Type B pancreatic cell (in vitro differentiated cells): ENCODE measurements around the gene PRDM2. TPM values are rescaled to one million over a fixed set of nuclear protein-coding genes. Genes with fewer than 3 reads are reported as not detected.

ENCODE experiments used
- DNase-seq: peaks from one replicate; pipeline ENCODE4 v3.0.0; 2021; ENCODE audit warnings: mixed read lengths; ENCODE audit not compliant: unreplicated experiment; ENCODE audit errors: extremely low spot score
- H3K27ac Mint-ChIP-seq: 2 replicates; pipeline ENCODE4 v1.8.0; 2021; ENCODE audit warnings: mild to moderate bottlenecking, mixed read lengths
- H3K27me3 Mint-ChIP-seq: 2 replicates; pipeline ENCODE4 v1.8.0; 2021; ENCODE audit warnings: mixed read lengths
- H3K36me3 Mint-ChIP-seq: 2 replicates; pipeline ENCODE4 v1.8.0; 2021; ENCODE audit warnings: mixed read lengths
- H3K4me1 Mint-ChIP-seq: one replicate; pipeline ENCODE4 v1.8.0; 2021; ENCODE audit warnings: mixed read lengths; ENCODE audit not compliant: unreplicated experiment
- H3K4me3 Mint-ChIP-seq: 2 replicates; pipeline ENCODE4 v1.8.0; 2021; ENCODE audit warnings: mild to moderate bottlenecking, mixed read lengths
- H3K9me3 Mint-ChIP-seq: 2 replicates; pipeline ENCODE4 v1.8.0; 2021; ENCODE audit warnings: mixed read lengths
- total RNA-seq: library from RNA; stranded (reverse); gene quantifications from 2 replicates; pipeline ENCODE4 v1.2.1, GENCODE V29; 2021; ENCODE audit warnings: low replicate concordance
- TF ChIP-seq, protein P1 (sequence below): fragments of 200-600 bp; sonication (generic); conservative IDR thresholded peaks from 2 replicates; pipeline ENCODE4 v1.5.0; 2021; ENCODE audit warnings: antibody characterized with exemption, mild to moderate bottlenecking

Gene PRDM2
- total RNA-seq, 1 donor from 2014 or later, result 44.6 TPM

GRCh38 chr1:13731897-13732296, 31.9 kb downstream of the PRDM2 start:
- Mint-ChIP-seq H3K4me3 (no peak overlapping the region), H3K9me3 (no peaks in the 10 kb centered on the region), H3K27ac (no peak overlapping the region), H3K4me1 (peaks cover 27% of the 10 kb centered on the region), H3K36me3 (peaks cover 7% of the 10 kb centered on the region), H3K27me3 (no peaks in the 10 kb centered on the region)
- DNase-seq, result no peak
- TF ChIP-seq, protein P1, sequence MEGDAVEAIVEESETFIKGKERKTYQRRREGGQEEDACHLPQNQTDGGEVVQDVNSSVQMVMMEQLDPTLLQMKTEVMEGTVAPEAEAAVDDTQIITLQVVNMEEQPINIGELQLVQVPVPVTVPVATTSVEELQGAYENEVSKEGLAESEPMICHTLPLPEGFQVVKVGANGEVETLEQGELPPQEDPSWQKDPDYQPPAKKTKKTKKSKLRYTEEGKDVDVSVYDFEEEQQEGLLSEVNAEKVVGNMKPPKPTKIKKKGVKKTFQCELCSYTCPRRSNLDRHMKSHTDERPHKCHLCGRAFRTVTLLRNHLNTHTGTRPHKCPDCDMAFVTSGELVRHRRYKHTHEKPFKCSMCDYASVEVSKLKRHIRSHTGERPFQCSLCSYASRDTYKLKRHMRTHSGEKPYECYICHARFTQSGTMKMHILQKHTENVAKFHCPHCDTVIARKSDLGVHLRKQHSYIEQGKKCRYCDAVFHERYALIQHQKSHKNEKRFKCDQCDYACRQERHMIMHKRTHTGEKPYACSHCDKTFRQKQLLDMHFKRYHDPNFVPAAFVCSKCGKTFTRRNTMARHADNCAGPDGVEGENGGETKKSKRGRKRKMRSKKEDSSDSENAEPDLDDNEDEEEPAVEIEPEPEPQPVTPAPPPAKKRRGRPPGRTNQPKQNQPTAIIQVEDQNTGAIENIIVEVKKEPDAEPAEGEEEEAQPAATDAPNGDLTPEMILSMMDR, result no peak

GRCh38 chr1:13732971-13733667, 33.1 kb downstream of the PRDM2 start:
- peaks cover 7% of the 10 kb centered on the region for H3K36me3 Mint-ChIP-seq
- H3K4me3 Mint-ChIP-seq, result no peak overlapping the region
- H3K9me3 Mint-ChIP-seq, result no peaks in the 10 kb centered on the region
- H3K27ac Mint-ChIP-seq, result no peak overlapping the region
- no peak for DNase-seq
- TF ChIP-seq, protein P1, result no peak
- H3K4me1 Mint-ChIP-seq, result peaks cover 29% of the 10 kb centered on the region
- H3K27me3 Mint-ChIP-seq, result no peaks in the 10 kb centered on the region

GRCh38 chr1:13733711-13734110, 33.7 kb downstream of the PRDM2 start:
- H3K27me3 Mint-ChIP-seq, result no peaks in the 10 kb centered on the region
- no peaks in the 10 kb centered on the region for H3K9me3 Mint-ChIP-seq
- no peak for DNase-seq
- H3K4me1 Mint-ChIP-seq, result peaks cover 24% of the 10 kb centered on the region
- no peak overlapping the region for H3K27ac Mint-ChIP-seq
- H3K4me3 Mint-ChIP-seq, result no peak overlapping the region
- peaks cover 7% of the 10 kb centered on the region for H3K36me3 Mint-ChIP-seq
- TF ChIP-seq, protein P1, result no peak

- DNase-seq, result no peak
- TF ChIP-seq, protein P1, result no peak
- H3K27me3 Mint-ChIP-seq, result no peaks in the 10 kb centered on the region
- peaks cover 7% of the 10 kb centered on the region for H3K36me3 Mint-ChIP-seq
- no peak overlapping the region for H3K27ac Mint-ChIP-seq
- H3K4me1 Mint-ChIP-seq, result peaks cover 9% of the 10 kb centered on the region
- no peaks in the 10 kb centered on the region for H3K9me3 Mint-ChIP-seq
- no peak overlapping the region for H3K4me3 Mint-ChIP-seq
Observed at GRCh38 chr1:13735168-13735930, 35.4 kb downstream of the PRDM2 start.

- TF ChIP-seq, protein P1, result no peak
Observed at GRCh38 chr1:13737398-13737797, 37.4 kb downstream of the PRDM2 start.

More at GRCh38 chr1:13737398-13737797, 37.4 kb downstream of the PRDM2 start:
- Mint-ChIP-seq H3K9me3 (no peaks in the 10 kb centered on the region), H3K36me3 (no peaks in the 10 kb centered on the region), H3K4me1 (peaks cover 7% of the 10 kb centered on the region), H3K27ac (no peak overlapping the region), H3K27me3 (no peaks in the 10 kb centered on the region), H3K4me3 (no peak overlapping the region)
- no peak for DNase-seq
